Measurements from ENCODE around the gene CALCR.

Gene CALCR

DNA sequence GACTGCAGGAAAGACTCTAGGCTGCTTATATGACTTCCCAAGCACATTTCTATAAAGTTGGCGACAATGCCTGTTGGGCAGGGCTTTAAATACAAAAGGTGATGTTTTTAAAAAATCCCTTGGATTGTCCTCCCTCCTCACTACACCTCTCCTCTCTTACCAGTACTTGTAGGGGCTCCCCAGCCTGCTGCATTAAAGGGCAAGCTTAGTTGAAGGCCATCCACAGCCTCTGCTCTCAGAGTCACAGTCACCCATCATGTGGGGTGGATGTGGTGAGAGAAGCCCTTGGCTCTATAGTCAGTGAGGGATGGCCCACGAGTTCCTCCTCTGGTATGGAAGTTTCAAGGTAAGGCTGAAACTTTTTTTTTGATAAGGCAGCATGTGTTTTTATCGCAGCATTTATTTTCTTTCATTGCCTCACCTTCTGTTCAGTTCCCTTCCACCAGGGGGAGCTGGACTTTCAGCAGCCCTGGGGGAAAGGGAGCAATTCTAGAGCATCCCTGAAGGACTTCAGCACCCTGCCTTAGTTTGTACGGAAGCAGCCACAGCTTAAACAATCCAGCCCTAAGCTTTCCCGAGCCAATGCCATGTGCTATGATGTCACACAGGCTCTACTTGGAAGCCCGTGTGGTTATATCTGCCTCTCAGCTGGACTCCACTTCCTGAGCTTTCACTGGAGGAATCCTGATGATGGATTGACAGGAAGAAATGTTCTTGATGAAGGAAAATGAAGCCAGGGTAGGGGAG lies 131.9 kb downstream of the CALCR start:
- no peak for DNase-seq

DNA sequence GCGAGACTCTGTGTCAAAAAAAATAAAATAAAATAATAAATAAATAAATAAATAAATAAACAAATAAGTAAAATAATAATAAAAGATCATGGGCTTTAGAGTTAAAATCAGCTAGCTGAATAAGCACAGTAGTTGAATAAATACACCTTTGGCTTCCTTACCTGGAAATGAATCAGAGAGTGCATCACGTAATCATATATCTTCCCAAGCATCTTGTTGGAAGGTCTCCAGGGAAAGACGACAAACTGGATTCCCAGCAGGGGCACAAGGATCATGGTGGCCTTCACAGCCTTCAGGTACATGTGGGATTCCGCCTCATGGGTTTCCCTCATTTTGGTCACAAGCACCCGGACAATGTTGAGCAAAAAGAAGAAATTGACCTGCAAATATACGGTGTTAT lies 138.7 kb downstream of the CALCR start:
- no peak for DNase-seq

DNA sequence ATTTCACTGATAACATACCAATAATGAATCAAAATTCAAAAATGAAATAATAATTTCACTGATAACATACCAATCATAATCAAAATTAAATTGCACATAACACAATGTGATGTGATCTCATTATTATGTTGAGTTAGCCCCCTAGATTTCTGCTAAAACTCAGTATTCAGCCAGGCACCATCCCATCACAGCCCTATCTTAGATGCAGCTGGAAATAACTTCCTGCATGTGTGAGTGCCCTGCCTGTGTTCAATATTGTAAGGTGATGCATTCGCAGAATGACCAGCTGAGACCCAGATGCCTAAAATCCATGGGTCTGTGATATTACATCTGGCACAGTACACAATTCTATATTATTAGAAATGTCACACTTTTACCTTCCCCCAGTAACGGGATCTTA lies 142.4 kb downstream of the CALCR start:
- no peak for DNase-seq

DNA sequence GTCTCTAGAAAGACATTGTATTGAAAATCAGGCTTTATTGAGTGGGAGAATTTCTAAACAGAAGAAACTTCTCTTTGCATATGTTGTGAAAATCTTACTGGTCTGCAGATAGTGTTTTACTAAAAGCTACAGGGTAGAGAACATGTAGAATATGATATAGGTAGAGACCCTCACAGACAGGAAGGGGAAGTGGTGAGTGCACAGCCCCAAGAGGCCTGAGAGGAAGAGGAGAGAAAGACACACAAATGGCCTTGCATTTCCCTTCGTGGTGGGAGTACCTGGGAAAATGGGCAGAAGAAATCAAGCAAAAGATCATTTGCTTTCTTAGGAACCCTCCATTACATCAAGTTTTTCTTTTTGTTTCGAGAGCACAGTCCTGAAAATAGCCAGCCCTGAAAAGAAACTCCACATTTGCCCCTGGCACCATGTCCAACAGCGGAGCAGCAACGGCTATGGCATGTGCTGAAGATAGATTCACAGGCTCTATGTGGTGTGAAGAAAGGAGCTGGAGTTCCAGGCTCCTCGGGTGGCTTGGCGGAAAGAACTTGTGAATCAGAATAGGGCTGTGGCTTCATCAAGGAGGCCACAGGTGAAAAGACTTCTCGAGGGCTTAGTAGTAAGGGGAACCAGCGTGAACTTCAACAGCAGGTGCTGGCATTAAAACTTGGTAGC lies 143.5 kb downstream of the CALCR start:
- no peak for DNase-seq

DNA sequence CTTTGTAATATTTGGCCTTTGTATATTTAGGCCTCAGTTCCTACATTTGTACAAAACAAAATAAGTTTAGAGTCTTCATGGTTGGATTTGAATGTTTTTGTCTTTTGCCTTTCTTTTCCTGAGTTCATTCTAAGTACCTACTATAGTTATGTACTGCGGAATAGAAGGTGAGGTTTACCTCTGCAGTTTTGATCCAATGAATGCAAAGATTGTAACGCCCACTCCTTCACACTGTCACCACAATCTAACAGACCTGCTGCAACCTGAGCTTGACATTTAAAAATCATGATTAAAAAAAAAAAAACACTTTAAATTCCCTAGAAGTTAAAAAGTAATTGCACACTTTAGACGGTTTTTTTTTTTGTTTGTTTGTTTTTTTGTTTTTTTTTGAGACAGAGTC lies 145.0 kb downstream of the CALCR start:
- no peak for DNase-seq

DNA sequence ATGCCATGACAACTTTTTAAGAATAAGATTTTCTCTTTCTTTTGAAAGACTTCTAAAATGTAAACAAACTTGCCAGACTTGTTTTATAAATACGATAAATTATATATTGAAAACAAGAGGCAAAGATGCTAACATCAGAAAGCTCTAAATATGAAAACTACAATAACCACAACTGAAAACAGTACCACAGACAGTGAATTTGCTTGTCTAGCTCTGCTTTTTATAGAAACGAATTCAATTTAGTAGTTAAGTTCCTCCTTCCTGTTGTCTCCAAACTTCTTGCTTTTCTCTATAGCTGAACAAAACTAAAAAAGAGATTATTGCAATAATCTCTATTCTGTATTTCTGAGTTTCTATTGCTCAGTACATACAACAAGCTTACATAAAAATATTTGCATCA lies 147.4 kb downstream of the CALCR start:
- no peak for DNase-seq

DNA sequence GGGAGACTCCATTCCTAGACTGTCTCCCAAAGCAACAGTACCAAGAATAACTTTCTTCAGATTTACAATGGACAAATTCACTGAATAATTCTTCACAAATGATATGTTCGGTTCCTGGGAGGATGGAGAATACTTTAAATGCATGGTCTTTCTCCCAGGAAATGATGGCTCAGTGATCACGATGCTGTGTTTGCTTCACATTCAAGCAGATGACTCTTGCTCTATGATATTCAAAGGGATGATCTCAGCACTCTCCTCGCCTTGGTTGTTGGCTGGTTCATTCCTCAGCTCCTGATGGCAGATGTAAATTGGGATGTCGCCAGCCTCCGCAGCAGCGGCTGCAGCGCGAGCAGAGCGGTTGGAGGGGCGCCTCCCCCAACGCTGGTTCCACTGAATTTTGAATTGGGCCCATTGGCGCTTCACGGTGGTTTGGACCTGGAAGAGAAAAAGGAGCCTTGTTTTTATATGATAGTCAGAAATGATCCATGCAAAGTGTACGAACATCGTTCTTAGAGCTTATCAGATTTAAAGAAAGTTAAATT lies 148.3 kb downstream of the CALCR start:
- DNase-seq = no peak

DNA sequence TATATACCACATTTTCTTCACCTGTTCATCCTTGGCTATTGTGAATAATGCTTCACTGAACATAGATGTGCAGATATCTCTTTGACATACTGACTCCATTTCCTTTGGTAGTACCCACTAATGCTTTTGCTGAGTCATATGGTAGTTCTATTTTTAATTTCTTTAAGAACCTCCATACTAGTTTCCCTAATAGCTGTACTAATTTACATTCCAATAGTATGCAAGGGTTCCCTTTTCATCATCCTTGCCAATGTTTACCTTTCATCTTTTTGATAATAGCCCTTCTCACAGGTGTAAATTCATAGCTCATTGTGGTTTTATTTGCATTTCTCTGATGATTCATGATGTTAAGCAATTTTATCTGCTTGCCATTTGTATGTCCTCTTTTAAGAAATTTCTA lies 159.9 kb downstream of the CALCR start:
- DNase-seq = no peak

DNA sequence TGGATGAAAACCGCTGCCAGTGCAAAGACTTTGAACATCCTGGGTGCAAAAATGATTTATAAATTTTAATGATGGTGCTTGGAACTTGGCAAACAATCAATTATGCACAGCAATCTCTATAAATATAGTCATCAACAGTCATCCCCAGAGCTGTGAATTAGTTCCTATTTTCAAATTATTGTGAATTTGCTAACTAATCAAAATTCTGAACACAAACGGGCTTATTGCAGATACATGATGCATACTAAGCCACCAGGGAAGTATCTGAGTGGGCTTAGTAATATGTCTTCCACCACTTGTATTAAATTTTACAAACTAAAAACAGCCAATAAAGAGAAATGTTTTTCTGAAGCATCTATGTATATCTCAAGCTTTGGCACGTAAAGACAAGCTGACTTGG lies 165.2 kb downstream of the CALCR start:
- DNase-seq = no peak

DNA sequence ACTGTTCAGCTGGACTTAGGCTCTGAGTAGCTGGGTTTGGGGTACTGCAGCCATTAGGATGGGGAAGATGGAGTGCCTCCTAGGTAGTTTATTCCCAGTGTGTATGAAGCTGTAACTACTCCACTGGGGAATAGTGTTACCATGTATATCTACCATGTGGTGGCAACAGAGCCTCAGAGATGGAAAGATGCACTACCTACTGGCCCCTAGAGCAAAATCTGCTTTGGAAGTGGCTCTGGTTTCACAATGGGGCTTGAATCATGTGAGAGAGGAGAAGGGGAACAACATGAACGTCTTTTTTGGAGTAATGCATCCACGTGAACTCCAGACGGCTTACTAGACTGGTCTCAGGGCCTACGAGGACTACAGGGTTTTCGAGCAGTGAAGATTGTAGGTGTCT lies 167.3 kb downstream of the CALCR start:
- no peak for DNase-seq

DNA sequence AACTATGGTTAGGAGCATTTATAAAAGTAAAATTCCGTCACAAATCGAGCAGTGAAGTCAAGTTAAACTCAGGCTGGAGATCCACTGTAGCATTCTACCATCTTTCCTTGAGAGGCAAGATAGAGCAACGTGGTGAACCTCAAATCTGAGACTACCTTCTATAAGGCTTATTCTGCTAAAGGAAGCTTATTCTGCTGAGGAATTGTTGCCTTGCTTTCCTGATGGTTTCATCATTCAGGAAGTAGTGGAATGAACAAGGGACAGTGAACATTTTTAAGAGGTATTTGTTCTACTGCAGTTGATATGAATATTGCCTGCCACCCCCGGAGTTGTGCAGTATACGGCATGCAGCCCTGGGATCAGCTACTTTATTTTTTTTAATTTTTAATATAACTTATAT lies 171.6 kb downstream of the CALCR start:
- DNase-seq = no peak

DNA sequence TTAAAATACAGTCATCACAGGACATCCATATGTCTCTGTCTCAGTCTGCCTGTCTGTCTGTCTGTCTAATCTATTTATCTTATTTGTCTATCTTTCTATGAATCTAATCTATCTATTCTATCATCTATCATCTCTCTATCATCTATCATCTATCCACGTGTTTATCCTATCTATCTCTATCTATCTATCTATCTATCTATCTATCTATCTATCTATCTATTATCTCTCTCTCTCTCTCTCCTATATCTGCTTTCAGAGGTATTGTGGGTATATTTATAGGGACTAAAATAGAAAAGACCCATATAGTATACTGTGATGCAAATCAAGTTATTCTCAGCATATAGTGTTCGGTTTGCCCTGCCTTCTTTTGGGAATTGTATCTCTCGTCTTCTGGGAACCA lies 174.9 kb downstream of the CALCR start:
- DNase-seq = no peak

DNA sequence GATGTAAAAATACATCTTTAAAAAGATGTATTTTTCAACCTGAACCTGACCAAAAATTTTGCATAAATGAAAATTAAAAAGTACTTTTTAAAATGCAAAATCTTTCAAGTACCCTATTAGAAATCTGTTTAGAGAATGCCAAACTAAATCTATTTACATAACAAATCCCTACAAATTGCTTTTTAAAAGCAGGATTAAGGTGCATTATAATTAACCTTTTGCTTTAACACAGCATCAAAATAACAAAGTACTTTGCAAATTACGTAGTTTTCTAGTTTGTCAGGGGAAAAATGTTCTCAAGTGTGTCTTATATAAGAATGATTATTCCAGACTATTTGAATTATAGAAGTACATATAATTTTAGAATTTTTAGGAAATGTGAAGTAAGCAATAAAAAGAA lies 181.5 kb downstream of the CALCR start:
- DNase-seq = no peak

DNA sequence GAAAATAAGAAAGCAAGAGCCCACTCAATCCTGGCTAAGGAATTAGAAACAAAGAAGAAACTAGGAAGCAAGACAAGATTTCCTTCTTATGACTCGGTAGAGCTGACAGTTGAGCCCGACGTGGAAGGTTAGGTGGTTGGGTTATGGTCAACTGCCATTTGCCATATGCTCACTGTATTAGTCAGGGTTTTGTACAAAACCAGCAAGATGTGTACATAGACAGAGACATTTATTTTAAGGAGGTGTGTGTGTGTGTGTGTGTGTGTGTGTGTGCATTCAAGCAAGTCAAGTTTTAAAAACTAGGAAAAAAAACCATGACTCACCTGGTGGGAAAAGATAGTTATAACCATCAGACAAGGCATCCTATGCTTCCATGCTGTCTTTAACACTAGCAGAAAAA lies 183.9 kb downstream of the CALCR start:
- DNase-seq = no peak

DNA sequence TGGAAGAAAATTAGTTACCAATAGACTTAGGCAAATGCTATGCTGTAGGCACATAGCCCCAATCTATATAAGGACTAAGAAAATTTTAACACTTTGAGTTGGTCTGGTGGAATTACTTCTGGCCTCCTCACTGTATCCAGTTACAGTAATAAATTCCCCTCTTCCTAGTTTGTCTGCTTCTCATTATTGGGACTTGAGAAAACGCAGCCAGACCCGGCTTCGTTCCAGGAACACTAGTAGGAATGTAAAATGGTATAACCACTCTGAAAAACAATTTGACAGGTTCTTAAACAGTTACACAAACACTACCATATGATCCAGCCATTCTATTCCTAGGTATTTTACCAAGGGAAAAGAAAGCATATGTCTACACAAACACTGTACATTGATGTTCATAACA lies 192.2 kb downstream of the CALCR start:
- DNase-seq = no peak

DNA sequence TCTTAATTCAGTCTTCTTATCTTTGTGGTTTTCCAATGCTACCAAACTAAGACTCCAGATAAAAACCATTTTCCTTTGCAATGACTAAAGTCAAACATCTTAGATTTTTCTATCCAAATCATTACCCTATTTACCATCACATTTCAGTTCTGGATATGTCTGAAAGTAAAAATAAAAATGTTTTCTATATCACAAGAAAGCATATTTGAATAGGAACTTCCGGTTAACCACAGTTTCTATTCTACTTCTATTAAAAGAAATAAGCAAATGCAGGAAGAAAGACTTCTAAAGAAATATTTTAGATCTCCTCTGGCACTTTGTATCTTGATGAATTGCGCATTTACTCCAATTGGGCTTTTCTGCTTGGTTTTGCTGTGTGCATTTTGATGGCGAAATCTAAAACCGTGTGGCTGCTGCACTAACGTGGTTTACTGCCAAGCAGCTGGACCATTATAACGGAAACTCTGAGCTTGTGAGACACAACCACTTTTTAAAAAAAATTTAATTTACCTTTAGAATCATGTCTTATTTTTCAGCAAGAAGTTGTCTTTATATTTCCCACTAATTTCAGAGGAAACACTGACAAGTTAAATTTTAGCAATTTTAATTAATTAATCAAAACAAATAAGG lies 196.3 kb downstream of the CALCR start:
- no peak for DNase-seq

DNA sequence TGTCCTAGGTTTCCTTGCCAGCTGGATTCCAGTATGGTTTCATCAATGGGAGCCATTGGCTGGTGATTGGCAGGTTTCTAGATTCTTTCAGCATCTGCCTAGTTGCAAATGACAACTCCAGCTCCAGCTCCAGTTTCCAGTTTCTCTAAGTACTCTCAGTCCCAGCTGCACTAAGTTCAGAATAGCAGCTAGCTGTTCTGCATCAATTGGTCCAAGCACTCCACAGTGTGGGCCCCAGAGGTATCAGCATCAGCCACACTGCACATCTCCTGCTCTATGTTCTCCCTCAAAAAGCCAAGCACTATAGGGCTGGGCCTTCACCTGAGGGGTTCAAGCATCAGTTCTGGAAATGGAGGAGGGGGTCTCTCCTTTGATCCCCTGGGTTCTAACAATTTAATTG lies 198.9 kb downstream of the CALCR start:
- no peak for DNase-seq

Measured in T1000 (cell line).